Smooth muscle cell (in vitro differentiated cells): ENCODE measurements around the gene RAMP3. TPM values are rescaled to one million over a fixed set of nuclear protein-coding genes. Genes with fewer than 3 reads are reported as not detected.

Source experiments
- DNase-seq: peaks from one replicate; lab custom pipeline; 2025; ENCODE audit not compliant: unreplicated experiment; lab: John Stamatoyannopoulos, UW
- H2AFZ ChIP-seq: fragments of 200-600 bp; sonication (generic); 2 replicates; pipeline ENCODE4 v1.6.0; 2016; ENCODE audit warnings: antibody characterized with exemption, low read depth, mild to moderate bottlenecking
- H3F3A ChIP-seq: fragments of 200-600 bp; sonication (generic); 2 replicates; pipeline ENCODE4 v1.6.0; 2017; ENCODE audit warnings: antibody characterized with exemption, low read depth
- H3K27ac ChIP-seq: fragments of 200-600 bp; sonication (generic); 2 replicates; pipeline ENCODE4 v1.5.1; 2016; ENCODE audit warnings: low read depth, mild to moderate bottlenecking
- H3K27me3 ChIP-seq: fragments of 200-600 bp; sonication (generic); 2 replicates; pipeline ENCODE4 v1.6.1; 2016; ENCODE audit warnings: low read depth, mild to moderate bottlenecking
- H3K36me3 ChIP-seq: fragments of 200-600 bp; sonication (generic); 2 replicates; pipeline ENCODE4 v1.5.1; 2016; ENCODE audit warnings: low read depth
- H3K4me1 ChIP-seq: fragments of 200-600 bp; sonication (generic); 2 replicates; pipeline ENCODE4 v1.5.1; 2016; ENCODE audit warnings: low read depth
- H3K4me2 ChIP-seq: fragments of 200-600 bp; sonication (generic); 2 replicates; pipeline ENCODE4 v1.6.0; 2016; ENCODE audit warnings: mild to moderate bottlenecking
- H3K4me3 ChIP-seq: fragments of 200-600 bp; sonication (generic); 2 replicates; pipeline ENCODE4 v1.5.1; 2016; ENCODE audit warnings: mild to moderate bottlenecking
- H3K79me2 ChIP-seq: fragments of 200-600 bp; sonication (generic); 2 replicates; pipeline ENCODE4 v1.6.0; 2016; ENCODE audit warnings: low read depth, mild to moderate bottlenecking
- H3K9ac ChIP-seq: fragments of 200-600 bp; sonication (generic); 2 replicates; pipeline ENCODE4 v1.6.0; 2016; ENCODE audit warnings: low read depth
- H3K9me3 ChIP-seq: fragments of 200-600 bp; sonication (generic); replicated peaks from 2 replicates; pipeline ENCODE4 v1.5.1; 2016; ENCODE audit warnings: low read depth
- H4K20me1 ChIP-seq: fragments of 200-600 bp; sonication (generic); 2 replicates; pipeline ENCODE4 v1.6.0; 2016; ENCODE audit warnings: low read depth
- WGBS: methylation state at CpG from one replicate; pipeline ENCODE4 v1.1.7; 2016; ENCODE audit warnings: low lambda C conversion rate; 5-methylcytosine and 5-hydroxymethylcytosine counted together
- polyA plus RNA-seq: library from polyadenylated mRNA; unstranded; fragments of >200 nt; fragmentation: Nextera tagmentation; extraction: Ambion mirVana; gene quantifications from 2 replicates; pipeline ENCODE4 v1.2.1, GENCODE V29; 2016
- total RNA-seq: library from RNA; depleted of rRNA; stranded (reverse); fragments of >200 nt; gene quantifications from 2 replicates; pipeline ENCODE4 v1.2.3, GENCODE V29; 2014
- TF ChIP-seq, protein P1 (sequence below): fragments of 200-600 bp; sonication (generic); IDR thresholded peaks from 2 replicates; pipeline ENCODE4 v1.5.1; 2017; ENCODE audit warnings: borderline replicate concordance, mild to moderate bottlenecking, antibody characterized with exemption; ENCODE audit not compliant: insufficient read depth, poor library complexity, severe bottlenecking

The RAMP3 gene
- total and polyA plus RNA-seq, 2 experiments from 2014 or later: not detected

DNA sequence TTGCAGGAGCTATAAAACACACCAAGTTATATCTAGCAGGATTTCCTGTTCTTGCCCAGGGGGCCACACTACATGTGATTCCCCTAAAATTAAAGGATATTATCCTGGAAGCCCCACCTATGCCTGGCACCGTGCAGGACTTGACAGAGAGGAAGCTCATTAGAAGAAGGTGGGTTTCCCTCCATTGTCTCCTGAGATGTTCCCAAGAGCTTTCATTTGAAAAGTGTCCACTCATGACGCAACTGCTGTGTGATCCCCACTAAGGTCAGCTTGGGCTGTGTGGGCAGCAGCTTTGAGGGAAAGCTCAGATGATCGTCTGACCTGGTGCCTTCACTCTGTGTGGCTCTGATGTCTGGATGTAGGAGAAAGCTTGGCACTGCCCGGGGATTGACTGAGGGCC, 53.5 kb downstream of the RAMP3 start:
- DNase-seq: no peak
- TF ChIP-seq, protein P1, sequence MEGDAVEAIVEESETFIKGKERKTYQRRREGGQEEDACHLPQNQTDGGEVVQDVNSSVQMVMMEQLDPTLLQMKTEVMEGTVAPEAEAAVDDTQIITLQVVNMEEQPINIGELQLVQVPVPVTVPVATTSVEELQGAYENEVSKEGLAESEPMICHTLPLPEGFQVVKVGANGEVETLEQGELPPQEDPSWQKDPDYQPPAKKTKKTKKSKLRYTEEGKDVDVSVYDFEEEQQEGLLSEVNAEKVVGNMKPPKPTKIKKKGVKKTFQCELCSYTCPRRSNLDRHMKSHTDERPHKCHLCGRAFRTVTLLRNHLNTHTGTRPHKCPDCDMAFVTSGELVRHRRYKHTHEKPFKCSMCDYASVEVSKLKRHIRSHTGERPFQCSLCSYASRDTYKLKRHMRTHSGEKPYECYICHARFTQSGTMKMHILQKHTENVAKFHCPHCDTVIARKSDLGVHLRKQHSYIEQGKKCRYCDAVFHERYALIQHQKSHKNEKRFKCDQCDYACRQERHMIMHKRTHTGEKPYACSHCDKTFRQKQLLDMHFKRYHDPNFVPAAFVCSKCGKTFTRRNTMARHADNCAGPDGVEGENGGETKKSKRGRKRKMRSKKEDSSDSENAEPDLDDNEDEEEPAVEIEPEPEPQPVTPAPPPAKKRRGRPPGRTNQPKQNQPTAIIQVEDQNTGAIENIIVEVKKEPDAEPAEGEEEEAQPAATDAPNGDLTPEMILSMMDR: no peak
- 66% methylated on average over 4 of the region's 4 CpGs for WGBS

GRCh38 chr7:45211958-45212357, 54.4 kb downstream of the RAMP3 start:
- 93% methylated on average over 2 of the region's 2 CpGs for WGBS
- Histone ChIP-seq H3K4me1 (no peaks in the 10 kb centered on the region), H3K79me2 (no peaks in the 10 kb centered on the region), H2AFZ (no peak overlapping the region), H3K9me3 (no peaks in the 10 kb centered on the region), H3K27ac (no peak overlapping the region), H3K36me3 (no peaks in the 10 kb centered on the region), H4K20me1 (no peaks in the 10 kb centered on the region), H3K4me3 (no peak overlapping the region), H3K9ac (no peak overlapping the region), H3K27me3 (peaks cover 63% of the 10 kb centered on the region), H3K4me2 (no peak overlapping the region), H3F3A (no peaks in the 10 kb centered on the region)
- no peak for DNase-seq
- TF ChIP-seq, protein P1: no peak

More for the DNA sequence above, 53.5 kb downstream of the RAMP3 start:
- no peak overlapping the region for H3K9ac ChIP-seq
- no peaks in the 10 kb centered on the region for H3F3A ChIP-seq
- no peak overlapping the region for H3K4me3 ChIP-seq
- no peaks in the 10 kb centered on the region for H3K79me2 ChIP-seq
- no peaks in the 10 kb centered on the region for H3K9me3 ChIP-seq
- no peak overlapping the region for H3K27ac ChIP-seq
- no peaks in the 10 kb centered on the region for H3K4me1 ChIP-seq
- H4K20me1 ChIP-seq: no peaks in the 10 kb centered on the region
- peaks cover 63% of the 10 kb centered on the region for H3K27me3 ChIP-seq
- no peaks in the 10 kb centered on the region for H3K36me3 ChIP-seq
- no peak overlapping the region for H2AFZ ChIP-seq
- H3K4me2 ChIP-seq: no peak overlapping the region

- H3F3A ChIP-seq: no peaks in the 10 kb centered on the region
- no peaks in the 10 kb centered on the region for H3K36me3 ChIP-seq
- no peak overlapping the region for H3K9ac ChIP-seq
- no peaks in the 10 kb centered on the region for H3K9me3 ChIP-seq
- 86% methylated on average over 5 of the region's 5 CpGs for WGBS
- no peak overlapping the region for H3K4me2 ChIP-seq
- peaks cover 61% of the 10 kb centered on the region for H3K27me3 ChIP-seq
- DNase-seq: no peak
- H3K4me1 ChIP-seq: no peaks in the 10 kb centered on the region
- no peaks in the 10 kb centered on the region for H3K79me2 ChIP-seq
- no peaks in the 10 kb centered on the region for H4K20me1 ChIP-seq
- TF ChIP-seq, protein P1: no peak
- H3K27ac ChIP-seq: no peak overlapping the region
- H2AFZ ChIP-seq: no peak overlapping the region
- H3K4me3 ChIP-seq: no peak overlapping the region
These were observed 55.0 kb downstream of the RAMP3 start for GRCh38 chr7:45212606-45213005.

DNA sequence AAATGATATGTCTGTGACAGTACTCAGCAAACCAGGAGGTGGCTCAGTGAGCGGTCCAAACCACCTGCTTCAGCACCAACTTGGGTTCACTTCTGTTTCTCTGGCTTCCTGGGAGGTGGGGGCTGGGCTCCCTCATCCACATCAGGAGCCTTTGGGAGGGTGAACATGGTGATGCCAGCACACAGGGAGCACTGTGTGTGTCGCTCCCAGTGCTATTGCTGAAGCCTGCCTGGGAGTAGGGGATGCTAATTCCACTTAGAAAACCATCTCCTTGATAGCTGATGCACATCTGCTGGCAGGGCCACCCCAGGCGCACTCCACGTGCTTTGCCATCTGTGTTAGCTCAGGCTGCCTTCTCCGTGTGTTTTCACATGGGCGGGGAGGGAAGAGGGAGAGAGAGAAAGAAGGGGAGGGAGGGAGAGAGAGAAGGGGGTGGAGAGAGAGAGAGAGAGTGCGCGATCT, 58.0 kb downstream of the RAMP3 start:
- Histone ChIP-seq H3K36me3 (no peaks in the 10 kb centered on the region), H3K4me2 (no peak overlapping the region), H3K79me2 (no peaks in the 10 kb centered on the region), H3F3A (no peaks in the 10 kb centered on the region), H4K20me1 (no peaks in the 10 kb centered on the region), H3K9me3 (no peaks in the 10 kb centered on the region), H3K27me3 (peaks cover 38% of the 10 kb centered on the region), H3K4me1 (no peaks in the 10 kb centered on the region), H2AFZ (no peak overlapping the region), H3K9ac (no peak overlapping the region), H3K27ac (no peak overlapping the region), H3K4me3 (no peak overlapping the region)
- 68% methylated on average over 7 of the region's 8 CpGs for WGBS
- DNase-seq: no peak
- TF ChIP-seq, protein P1: no peak
